HAP-1 (cell line): ENCODE data around the gene CPLX3.
"Not testable (repeated sequence)": the region's sequence is repeated elsewhere in the genome, so short reads cannot be mapped to it uniquely, and the experiment has no call there.

Experiments used
- DNase-seq, 2 experiments: peaks; one replicate each; pipeline ENCODE4 v3.0.0-alpha.2; 2016 to 2020; ENCODE audit warnings: low spot score in 2 of 2
- H3K27me3 ChIP-seq: fragments of 250-450 bp; sonication (Bioruptor Pico); 2 replicates; pipeline ENCODE4 v1.5.1; 2020; ENCODE audit warnings: low read depth, mild to moderate bottlenecking, moderate library complexity
- H3K36me3 ChIP-seq: fragments of 250-450 bp; sonication (Bioruptor Pico); replicated peaks from 2 replicates; pipeline ENCODE4 v1.5.1; 2020; ENCODE audit warnings: mild to moderate bottlenecking
- H3K4me1 ChIP-seq: fragments of 250-450 bp; sonication (Bioruptor Pico); 2 replicates; pipeline ENCODE4 v1.5.1; 2020; ENCODE audit warnings: mild to moderate bottlenecking
- H3K4me3 ChIP-seq: fragments of 250-450 bp; sonication (Bioruptor Pico); 2 replicates; pipeline ENCODE4 v1.5.1; 2020; ENCODE audit warnings: mild to moderate bottlenecking, moderate library complexity
- H3K9me3 ChIP-seq: fragments of 250-450 bp; sonication (Bioruptor Pico); 2 replicates; pipeline ENCODE4 v1.5.1; 2020; ENCODE audit warnings: mild to moderate bottlenecking, moderate library complexity
- in situ Hi-C: fragments of 300-500 bp; cut with MboI; formaldehyde crosslinking; loops from 3 replicates; pipeline ENCODE4 v1.14.3; 2020; ENCODE audit warnings: low sequenced_read_pairs, inconsistent platforms, mixed read lengths

Gene CPLX3

GRCh38 chr15:74784426-74785193, 41.8 kb upstream of the CPLX3 start:
- H3K36me3 ChIP-seq, result peaks cover 50% of the 10 kb centered on the region
- no peak for DNase-seq
- no peaks in the 10 kb centered on the region for H3K9me3 ChIP-seq
- H3K4me3 ChIP-seq, result peak overlapping the region; percentile 66
- H3K4me1 ChIP-seq, result peaks cover 43% of the 10 kb centered on the region
- in situ Hi-C loops, result no loop called here
- H3K27me3 ChIP-seq, result no peaks in the 10 kb centered on the region

DNA sequence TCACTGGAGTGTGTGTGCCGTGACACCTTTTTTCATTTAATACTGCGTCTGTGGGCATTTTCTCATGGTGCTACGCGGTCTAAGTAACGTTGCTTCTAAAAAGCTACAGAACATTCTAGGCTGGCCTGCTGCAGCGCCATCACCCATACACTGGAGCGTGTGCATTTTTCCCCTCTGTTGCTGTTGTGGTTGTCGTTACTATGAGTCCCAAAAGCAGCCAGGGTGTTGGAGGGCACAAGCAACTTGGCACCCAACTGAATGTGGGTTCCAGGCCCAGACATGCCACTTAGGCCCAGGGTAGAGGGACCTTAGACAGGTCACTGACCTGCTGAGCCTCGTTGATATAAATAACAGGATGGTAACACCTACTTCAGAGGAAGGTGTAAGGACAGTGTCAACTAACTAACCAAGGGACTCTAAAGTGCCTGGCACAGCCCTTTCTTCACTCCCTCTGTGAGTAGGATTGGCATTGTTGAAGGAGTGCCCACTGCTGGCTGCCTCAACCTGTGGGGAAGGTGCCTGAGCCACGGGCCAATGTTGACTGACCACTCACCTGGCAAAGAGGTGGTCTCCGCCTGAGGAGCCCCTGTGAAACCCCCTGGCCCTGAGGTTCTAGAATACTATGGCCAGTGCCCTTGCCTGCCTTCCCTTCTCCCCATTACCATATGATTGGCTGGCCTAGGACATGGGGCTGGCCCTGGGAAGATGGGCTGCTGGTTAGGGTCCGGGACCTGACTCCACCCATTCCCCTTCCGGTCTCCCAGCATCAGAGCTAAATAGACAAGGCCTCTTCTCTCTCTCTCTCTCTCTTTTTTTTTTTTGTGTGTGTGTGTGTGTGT, 41.0 kb upstream of the CPLX3 start:
- Histone ChIP-seq H3K36me3 (peaks cover 56% of the 10 kb centered on the region), H3K4me1 (peaks cover 35% of the 10 kb centered on the region)
- no peak for DNase-seq

GRCh38 chr15:74786081-74786480, 40.3 kb upstream of the CPLX3 start:
- H3K9me3 ChIP-seq, H3K27me3 ChIP-seq, in situ Hi-C loops, DNase-seq, H3K4me3 ChIP-seq: not testable (repeated sequence)
- H3K36me3 ChIP-seq, result peaks cover 59% of the 10 kb centered on the region
- H3K4me1 ChIP-seq, result peaks cover 29% of the 10 kb centered on the region

More for the DNA sequence above, 41.0 kb upstream of the CPLX3 start:
- Histone ChIP-seq H3K4me3 (no peak overlapping the region), H3K27me3 (no peaks in the 10 kb centered on the region), H3K9me3 (no peaks in the 10 kb centered on the region)
- in situ Hi-C loops, result no loop called here

GRCh38 chr15:74786551-74787165, 39.8 kb upstream of the CPLX3 start:
- Histone ChIP-seq H3K27me3 (no peaks in the 10 kb centered on the region), H3K4me1 (peaks cover 23% of the 10 kb centered on the region), H3K4me3 (no peak overlapping the region), H3K36me3 (peaks cover 56% of the 10 kb centered on the region), H3K9me3 (no peaks in the 10 kb centered on the region)
- DNase-seq, result no peak
- in situ Hi-C loops, result no loop called here

- no peak overlapping the region for H3K4me3 ChIP-seq
- peaks cover 22% of the 10 kb centered on the region for H3K4me1 ChIP-seq
- H3K27me3 ChIP-seq, result no peaks in the 10 kb centered on the region
- in situ Hi-C loops, result no loop called here
- H3K9me3 ChIP-seq, result no peaks in the 10 kb centered on the region
- peak; percentile 76 to 81 for DNase-seq
- H3K36me3 ChIP-seq, result peaks cover 56% of the 10 kb centered on the region
Measured at GRCh38 chr15:74787251-74788041, 39.0 kb upstream of the CPLX3 start.

- no peak for DNase-seq
- Histone ChIP-seq H3K4me1 (peaks cover 19% of the 10 kb centered on the region), H3K36me3 (peaks cover 59% of the 10 kb centered on the region), H3K4me3 (no peak overlapping the region), H3K27me3 (no peaks in the 10 kb centered on the region), H3K9me3 (no peaks in the 10 kb centered on the region)
- in situ Hi-C loops, result no loop called here
Measured at GRCh38 chr15:74788042-74788682, 38.3 kb upstream of the CPLX3 start.

DNA sequence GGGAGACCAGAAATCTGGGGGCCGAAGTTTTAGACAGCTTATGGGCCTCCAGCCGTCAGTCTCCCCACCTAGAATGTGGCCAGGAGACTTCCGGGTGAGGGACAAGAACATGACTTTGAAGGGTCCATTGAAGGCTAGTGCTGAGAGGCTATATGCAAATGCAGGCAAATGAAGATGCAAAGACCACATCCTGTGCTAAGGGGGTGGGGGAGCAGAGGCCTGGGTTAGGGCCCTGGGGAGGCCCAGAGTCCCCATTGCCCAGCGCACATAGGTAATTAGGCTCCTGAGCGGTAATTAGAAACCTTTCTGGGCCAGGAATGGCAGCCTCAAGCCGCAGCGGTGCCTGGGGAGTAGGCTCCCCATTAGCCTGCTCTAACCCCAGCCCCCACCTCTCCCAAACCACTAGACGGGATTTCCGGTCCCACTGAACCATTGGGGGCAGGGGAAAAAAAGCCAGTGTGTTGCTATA, 37.7 kb upstream of the CPLX3 start:
- in situ Hi-C loops, result no loop called here
- no peak overlapping the region for H3K4me3 ChIP-seq

GRCh38 chr15:74789171-74789631, 37.2 kb upstream of the CPLX3 start:
- DNase-seq, result peak in 1 of 2 experiments; percentile 12
- peaks cover 48% of the 10 kb centered on the region for H3K36me3 ChIP-seq
- H3K4me3 ChIP-seq, result no peak overlapping the region
- no peaks in the 10 kb centered on the region for H3K27me3 ChIP-seq
- in situ Hi-C loops, result no loop called here
- no peaks in the 10 kb centered on the region for H3K9me3 ChIP-seq
- H3K4me1 ChIP-seq, result peaks cover 8% of the 10 kb centered on the region

More for the DNA sequence above, 37.7 kb upstream of the CPLX3 start:
- no peak for DNase-seq
- no peaks in the 10 kb centered on the region for H3K9me3 ChIP-seq
- H3K36me3 ChIP-seq, result peaks cover 53% of the 10 kb centered on the region
- H3K27me3 ChIP-seq, result no peaks in the 10 kb centered on the region
- H3K4me1 ChIP-seq, result peaks cover 13% of the 10 kb centered on the region

GRCh38 chr15:74789741-74790079, 36.7 kb upstream of the CPLX3 start:
- no peak for DNase-seq
- peaks cover 43% of the 10 kb centered on the region for H3K36me3 ChIP-seq
- H3K4me3 ChIP-seq, result no peak overlapping the region
- in situ Hi-C loops, result no loop called here
- H3K27me3 ChIP-seq, result no peaks in the 10 kb centered on the region
- H3K4me1 ChIP-seq, result peaks cover 3% of the 10 kb centered on the region
- H3K9me3 ChIP-seq, result no peaks in the 10 kb centered on the region

DNA sequence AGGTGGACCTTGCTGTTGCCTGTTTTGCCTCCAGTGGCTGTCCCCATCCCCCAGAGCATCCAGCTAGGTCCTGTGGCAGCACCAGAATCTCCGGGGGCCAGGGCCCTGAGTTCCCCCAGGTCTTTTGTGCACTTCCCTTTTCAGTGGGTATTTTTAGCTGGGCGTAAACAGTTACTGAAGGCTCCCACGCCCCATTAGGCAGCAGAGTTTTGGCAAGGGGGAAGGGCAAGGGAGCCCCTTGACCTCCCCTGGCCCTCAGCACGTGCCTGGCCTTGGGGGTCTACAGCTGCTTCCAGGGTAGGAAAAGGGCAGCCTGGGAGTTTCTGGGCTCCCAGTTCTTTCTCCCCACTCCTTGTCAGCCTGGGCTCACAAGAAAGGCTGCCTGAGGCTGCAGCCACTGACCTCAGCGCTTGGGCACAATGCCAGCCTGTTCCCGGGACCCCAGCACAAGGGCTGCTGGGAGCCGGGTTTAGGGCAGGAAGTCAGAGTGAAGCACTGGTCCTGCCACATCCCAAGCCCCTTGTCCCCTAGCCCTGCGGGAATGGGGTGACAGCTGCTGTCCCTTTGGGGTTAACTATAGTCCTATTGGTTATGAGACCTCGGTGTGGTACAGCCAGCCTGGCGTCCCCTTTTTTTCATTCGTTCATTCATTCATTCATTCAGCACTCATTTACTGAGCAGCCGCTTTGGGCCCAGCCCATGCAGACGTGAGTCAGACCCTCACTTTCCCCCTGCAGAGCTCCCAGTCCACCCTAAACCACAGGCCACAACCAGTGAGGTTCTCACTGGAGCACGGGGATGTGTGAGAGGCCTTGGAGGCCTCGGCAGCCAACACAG, 36.1 kb upstream of the CPLX3 start:
- DNase-seq, result peak in 1 of 2 experiments; percentile 65
- no peaks in the 10 kb centered on the region for H3K27me3 ChIP-seq
- no peak overlapping the region for H3K4me3 ChIP-seq
- in situ Hi-C loops, result no loop called here
- H3K9me3 ChIP-seq, result no peaks in the 10 kb centered on the region
- peaks cover 39% of the 10 kb centered on the region for H3K36me3 ChIP-seq
- H3K4me1 ChIP-seq, result peaks cover 3% of the 10 kb centered on the region; the same call in 1 of the 2 replicates

- Histone ChIP-seq H3K9me3 (no peaks in the 10 kb centered on the region), H3K4me3 (no peak overlapping the region), H3K4me1 (peaks cover 3% of the 10 kb centered on the region; the same call in 1 of the 2 replicates), H3K36me3 (peaks cover 35% of the 10 kb centered on the region), H3K27me3 (no peaks in the 10 kb centered on the region)
- DNase-seq, result no peak
- in situ Hi-C loops, result no loop called here
Measured at GRCh38 chr15:74791007-74791406, 35.4 kb upstream of the CPLX3 start.

DNA sequence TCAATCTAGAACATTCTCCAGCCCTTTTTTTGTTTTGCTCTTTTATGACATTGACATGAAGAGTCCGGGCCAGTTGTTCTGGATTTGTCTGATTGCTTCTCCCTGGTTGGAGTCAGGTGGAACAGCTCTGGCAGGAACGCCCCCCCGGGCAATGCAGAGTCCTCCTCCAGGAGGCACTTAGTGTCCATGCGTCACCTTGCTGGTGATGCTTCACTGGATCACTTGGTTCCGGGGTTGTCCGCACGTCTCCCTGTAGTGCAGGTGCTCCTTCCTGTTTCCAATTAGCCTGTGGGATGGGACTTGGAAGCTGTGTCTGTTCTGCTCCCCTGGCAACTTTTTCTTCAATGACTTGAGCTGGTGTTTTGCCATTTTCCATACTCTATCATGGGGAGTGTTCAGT, 34.8 kb upstream of the CPLX3 start:
- Histone ChIP-seq H3K4me1 (peaks cover 3% of the 10 kb centered on the region; the same call in 1 of the 2 replicates), H3K9me3 (no peaks in the 10 kb centered on the region), H3K27me3 (no peaks in the 10 kb centered on the region), H3K36me3 (peaks cover 32% of the 10 kb centered on the region), H3K4me3 (no peak overlapping the region)
- in situ Hi-C loops, result no loop called here
- no peak for DNase-seq
